Measurements from ENCODE around the gene GEMIN4.
A peak's percentile ranks its signal among the peaks of the same experiment; 100 is the strongest.

GEMIN4 gene

GRCh38 chr17:784143-784542 lies 32.1 kb upstream of the GEMIN4 start:
- no peak overlapping the region for H3K27ac Mint-ChIP-seq
- H3K9me3 Mint-ChIP-seq, result no peaks in the 10 kb centered on the region
- H3K27me3 Mint-ChIP-seq (ENCODE audit: low read depth, poor library complexity), result no peaks in the 10 kb centered on the region
- no peak for TF ChIP-seq CTCF (IDR thresholded peaks at IDR 0.05)
- H3K4me1 Mint-ChIP-seq, result peaks cover 35% of the 10 kb centered on the region
- H3K36me3 Mint-ChIP-seq (ENCODE audit: low read depth), result peaks cover 23% of the 10 kb centered on the region
- DNase-seq, result no peak
- H3K4me3 Mint-ChIP-seq, result peak overlapping the region; percentile 97

- DNase-seq, result peak; percentile 96
- peak within 1 kb of the TSS; percentile 99 for H3K27ac Mint-ChIP-seq
- H3K9me3 Mint-ChIP-seq, result no peaks in the 10 kb centered on the region
- no peaks in the 10 kb centered on the region for H3K27me3 Mint-ChIP-seq (ENCODE audit: low read depth, poor library complexity)
- peaks cover 27% of the 10 kb centered on the region for H3K36me3 Mint-ChIP-seq (ENCODE audit: low read depth)
- peaks cover 35% of the 10 kb centered on the region for H3K4me1 Mint-ChIP-seq
- peak; percentile 28 for TF ChIP-seq CTCF (IDR thresholded peaks at IDR 0.05)
- peak within 1 kb of the TSS; percentile 97 for H3K4me3 Mint-ChIP-seq
Observed at GRCh38 chr17:781805-782731, 30.0 kb upstream of the GEMIN4 start, which contains the start of the genes GLOD4 and MRM3. Gene GLOD4, minus strand, starts transcription at chr17:782280. Its CDS starts 25 bp downstream, at chr17:782255. Gene MRM3, plus strand, starts transcription at chr17:782353. Its CDS starts 26 bp downstream, at chr17:782379.

- no peak for TF ChIP-seq CTCF (IDR thresholded peaks at IDR 0.05)
- H3K27ac Mint-ChIP-seq, result no peak overlapping the region
- H3K36me3 Mint-ChIP-seq (ENCODE audit: low read depth), result peaks cover 59% of the 10 kb centered on the region
- DNase-seq, result no peak
- no peaks in the 10 kb centered on the region for H3K27me3 Mint-ChIP-seq (ENCODE audit: low read depth, poor library complexity)
- peaks cover 25% of the 10 kb centered on the region for H3K4me1 Mint-ChIP-seq
- H3K9me3 Mint-ChIP-seq, result no peaks in the 10 kb centered on the region
- H3K4me3 Mint-ChIP-seq, result no peak overlapping the region
Observed at GRCh38 chr17:778096-778495, 26.0 kb upstream of the GEMIN4 start.

- no peaks in the 10 kb centered on the region for H3K27me3 Mint-ChIP-seq (ENCODE audit: low read depth, poor library complexity)
- peaks cover 6% of the 10 kb centered on the region for H3K4me1 Mint-ChIP-seq
- H3K36me3 Mint-ChIP-seq (ENCODE audit: low read depth), result peaks cover 88% of the 10 kb centered on the region
- H3K4me3 Mint-ChIP-seq, result no peak overlapping the region
- peak overlapping the region; percentile 74 for H3K27ac Mint-ChIP-seq
- H3K9me3 Mint-ChIP-seq, result no peaks in the 10 kb centered on the region
- no peak for TF ChIP-seq CTCF (IDR thresholded peaks at IDR 0.05)
- no peak for DNase-seq
Observed at GRCh38 chr17:774313-774584, 22.2 kb upstream of the GEMIN4 start.

- Mint-ChIP-seq H3K27me3 (ENCODE audit: low read depth, poor library complexity) (no peaks in the 10 kb centered on the region), H3K4me3 (no peak overlapping the region), H3K4me1 (peaks cover 6% of the 10 kb centered on the region), H3K27ac (peak overlapping the region; percentile 74), H3K36me3 (ENCODE audit: low read depth) (peaks cover 90% of the 10 kb centered on the region), H3K9me3 (no peaks in the 10 kb centered on the region)
- no peak for DNase-seq
- TF ChIP-seq CTCF (IDR thresholded peaks at IDR 0.05), result no peak
Observed at GRCh38 chr17:773467-774312, 21.6 kb upstream of the GEMIN4 start.
